ENCODE results near the gene DCST1.

- no peak for TF ChIP-seq GATA2 (IDR thresholded peaks at IDR 0.05; ENCODE audit: low read depth, low read length)
- TF ChIP-seq GATA3 (IDR thresholded peaks at IDR 0.05; ENCODE audit: low read depth, low read length) = no peak
These were observed 19.1 kb downstream of the DCST1 start for GRCh38 chr1:155052439-155053395.

All from SH-SY5Y (cell line).